ENCODE measurements around the gene MICU1. TPM values are rescaled to one million over a fixed set of nuclear protein-coding genes. Genes with fewer than 3 reads are reported as not detected.

Gene MICU1
- polyA plus RNA-seq, 2 of the 4 experiments (the other 2 are of a cell fraction) = 54.5 to 58.6 TPM

DNA sequence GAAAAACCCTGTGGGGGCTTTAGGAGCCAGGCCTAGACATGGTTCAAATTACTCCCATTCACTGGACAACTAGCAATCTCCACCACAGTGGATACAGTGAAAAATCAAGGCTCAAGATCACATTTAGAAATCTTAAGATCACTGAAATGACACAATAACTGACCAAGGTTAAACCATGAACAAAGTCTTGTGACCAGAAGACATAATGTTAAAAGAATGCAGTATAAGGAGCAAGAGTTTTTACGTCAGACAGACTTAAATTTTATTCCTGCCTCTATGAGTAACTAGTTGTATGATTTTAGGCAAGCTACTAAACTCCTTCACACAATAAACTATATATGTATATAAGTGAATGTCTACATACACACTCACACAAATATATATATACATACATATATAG is 68.5 kb downstream of the MICU1 start:
- H3K27ac ChIP-seq = no peak overlapping the region
- ChIA-PET CTCF (interaction anchor here (0.6 to 1.2 kb wide), 4 partner anchors 9 to 279 kb away, joined by 3 read pairs; no protein-coding TSS in a partner anchor), POLR2A (no interaction called here)
- H3K4me2 ChIP-seq = no peak overlapping the region
- no peak for DNase-seq (ENCODE audit: low read depth in 1 of 2, low spot score in 1 of 2)
- FAIRE-seq = no peak
- no peak overlapping the region for H3K4me3 ChIP-seq
- ATAC-seq = no peak
- TF ChIP-seq USF2 (IDR thresholded peaks at IDR 0.05) (no peak), ESRRA (IDR thresholded peaks at IDR 0.05; ENCODE audit: borderline replicate concordance, low read length) (no peak), TP53 (CRISPR knock-in tag; IDR thresholded peaks at IDR 0.05) (no peak), RNF2 (IDR thresholded peaks at IDR 0.05; ENCODE audit: borderline replicate concordance, low read depth) (no peak)
- no peaks in the 10 kb centered on the region for H3K9me3 ChIP-seq
- 96% methylated on average over 1 of the region's 1 CpG for WGBS (ENCODE audit: missing lambda C conversion rate)
- H3K4me1 ChIP-seq = no peaks in the 10 kb centered on the region

DNA sequence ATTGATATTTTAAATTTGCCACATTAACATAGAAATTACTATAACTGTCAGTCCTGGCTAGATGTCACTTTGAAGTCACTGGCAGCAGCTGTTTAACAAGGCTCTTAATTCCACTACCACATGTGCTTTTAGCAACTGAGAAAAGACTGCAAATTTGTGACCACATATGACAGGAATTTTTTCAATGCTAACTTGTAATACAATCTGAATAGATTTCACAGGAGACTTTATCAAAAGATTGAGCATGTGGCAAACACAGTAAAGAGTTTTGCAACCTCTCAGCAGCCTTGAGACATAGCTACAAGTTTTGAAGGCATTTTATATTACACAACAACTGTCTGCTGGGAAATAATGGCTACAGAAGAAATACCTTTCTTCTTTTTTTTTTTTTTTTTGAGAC is 73.0 kb downstream of the MICU1 start:
- POLR2A ChIA-PET = no interaction called here
- ATAC-seq = no peak
- Histone ChIP-seq H3K9me3 (no peaks in the 10 kb centered on the region), H3K27ac (0 out of 6 replicates have a peak overlapping the region, but pooled peaks of 1 of the 2 experiments have one; percentile 12), H3K4me2 (no peak overlapping the region), H3K4me3 (no peak overlapping the region), H3K4me1 (no peaks in the 10 kb centered on the region)
- peak in 1 of 2 experiments; percentile 24 for DNase-seq (ENCODE audit: low read depth in 1 of 2, low spot score in 1 of 2)
- CTCF ChIA-PET = interaction anchor here (0.6 kb wide), 1 partner anchor 13 kb away, joined by 4 read pairs; no protein-coding TSS in a partner anchor
- TF ChIP-seq KDM5A (IDR thresholded peaks at IDR 0.05) = no peak
- TF ChIP-seq BHLHE40 (IDR thresholded peaks at IDR 0.05; ENCODE audit: low read depth, low read length) = no peak
- TF ChIP-seq CBX2 (IDR thresholded peaks at IDR 0.05; ENCODE audit: borderline replicate concordance, low read depth) = no peak
- TF ChIP-seq KDM1A (IDR thresholded peaks at IDR 0.05; ENCODE audit: low read depth) = no peak
- peak; percentile 49 to 83; a peak in 2 of 4 replicates for TF ChIP-seq CEBPB (IDR thresholded peaks at IDR 0.05)
- TF ChIP-seq FOXS1 (CRISPR knock-in tag; IDR thresholded peaks at IDR 0.05) = no peak
- no peak for TF ChIP-seq MAFK (IDR thresholded peaks at IDR 0.05; ENCODE audit: partially characterized antibody)
- TF ChIP-seq TP53 (CRISPR knock-in tag; IDR thresholded peaks at IDR 0.05) = no peak
- TF ChIP-seq, protein P1, sequence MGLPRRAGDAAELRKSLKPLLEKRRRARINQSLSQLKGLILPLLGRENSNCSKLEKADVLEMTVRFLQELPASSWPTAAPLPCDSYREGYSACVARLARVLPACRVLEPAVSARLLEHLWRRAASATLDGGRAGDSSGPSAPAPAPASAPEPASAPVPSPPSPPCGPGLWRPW (IDR thresholded peaks at IDR 0.05) = peak; percentile 27; the same call in 1 of the 2 replicates
- no peak for TF ChIP-seq FOSL2 (IDR thresholded peaks at IDR 0.05)
- no peak for TF ChIP-seq FOSL2 (CRISPR knock-in tag; IDR thresholded peaks at IDR 0.05)
- FAIRE-seq = no peak

DNA sequence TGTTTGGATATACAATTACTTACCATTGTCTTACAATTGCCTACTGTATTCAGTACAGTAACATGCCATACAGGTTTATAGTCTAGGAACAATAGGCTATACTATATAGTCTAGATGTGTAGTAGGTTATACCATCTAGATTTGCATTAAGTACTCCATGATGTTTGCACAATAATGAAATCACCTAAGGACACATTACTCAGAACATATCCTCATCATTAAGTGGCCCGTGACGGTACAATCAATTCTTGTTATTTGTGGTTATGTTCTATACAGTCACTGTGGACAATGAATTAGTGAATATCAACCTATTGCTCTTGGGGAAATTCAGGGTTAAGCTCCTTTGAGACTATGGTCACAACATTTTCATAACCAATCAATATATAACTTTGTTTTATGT is 75.6 kb downstream of the MICU1 start:
- H3K4me1 ChIP-seq = no peaks in the 10 kb centered on the region
- no peak overlapping the region for H3K4me3 ChIP-seq
- POLR2A ChIA-PET = no interaction called here
- ATAC-seq (no peak), FAIRE-seq (no peak), DNase-seq (ENCODE audit: low read depth in 1 of 2, low spot score in 1 of 2) (no peak)
- TF ChIP-seq JUN (IDR thresholded peaks at IDR 0.05) = no peak
- TF ChIP-seq BHLHE40 (IDR thresholded peaks at IDR 0.05; ENCODE audit: low read depth, low read length) = no peak
- no peak for TF ChIP-seq ZNF302 (CRISPR knock-in tag; IDR thresholded peaks at IDR 0.05)
- no peak for TF ChIP-seq ZSCAN20 (CRISPR knock-in tag; IDR thresholded peaks at IDR 0.05)
- TF ChIP-seq NR3C1 (IDR thresholded peaks at IDR 0.05) = no peak
- TF ChIP-seq SMC3 (IDR thresholded peaks at IDR 0.05) = no peak
- CTCF ChIA-PET = no interaction called here
- no peaks in the 10 kb centered on the region for H3K9me3 ChIP-seq
- H3K4me2 ChIP-seq = no peak overlapping the region
- 90% methylated on average over 2 of the region's 2 CpGs for WGBS (ENCODE audit: missing lambda C conversion rate)
- no peak overlapping the region for H3K27ac ChIP-seq

DNA sequence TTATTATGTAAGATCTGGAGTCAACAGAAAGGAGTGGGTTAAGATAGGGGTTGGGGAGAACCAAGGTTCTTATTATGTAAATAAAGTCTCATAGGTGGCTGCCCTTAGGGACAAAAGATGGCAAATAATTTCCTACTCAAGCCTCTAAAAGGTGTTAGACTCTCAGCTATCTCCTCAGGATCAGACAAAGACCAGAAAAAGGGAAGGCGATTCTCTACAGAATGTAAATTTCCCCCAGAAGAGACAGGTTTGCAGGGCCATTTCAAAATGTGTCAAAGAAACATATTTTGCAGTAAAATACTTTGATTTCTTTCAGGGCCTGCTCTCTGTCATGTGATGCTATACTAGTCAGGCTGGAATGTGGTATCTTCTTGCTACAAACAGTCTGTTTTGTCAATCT is 80.3 kb downstream of the MICU1 start:
- peaks cover 11% of the 10 kb centered on the region for H3K9me3 ChIP-seq
- no peak overlapping the region for H3K4me3 ChIP-seq
- TF ChIP-seq, protein P2, sequence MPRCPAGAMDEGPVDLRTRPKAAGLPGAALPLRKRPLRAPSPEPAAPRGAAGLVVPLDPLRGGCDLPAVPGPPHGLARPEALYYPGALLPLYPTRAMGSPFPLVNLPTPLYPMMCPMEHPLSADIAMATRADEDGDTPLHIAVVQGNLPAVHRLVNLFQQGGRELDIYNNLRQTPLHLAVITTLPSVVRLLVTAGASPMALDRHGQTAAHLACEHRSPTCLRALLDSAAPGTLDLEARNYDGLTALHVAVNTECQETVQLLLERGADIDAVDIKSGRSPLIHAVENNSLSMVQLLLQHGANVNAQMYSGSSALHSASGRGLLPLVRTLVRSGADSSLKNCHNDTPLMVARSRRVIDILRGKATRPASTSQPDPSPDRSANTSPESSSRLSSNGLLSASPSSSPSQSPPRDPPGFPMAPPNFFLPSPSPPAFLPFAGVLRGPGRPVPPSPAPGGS (IDR thresholded peaks at IDR 0.05) = no peak
- no peak for TF ChIP-seq ZNF302 (CRISPR knock-in tag; IDR thresholded peaks at IDR 0.05)
- no peak for TF ChIP-seq HMGXB4 (CRISPR knock-in tag; IDR thresholded peaks at IDR 0.05; ENCODE audit: borderline replicate concordance)
- no peak for TF ChIP-seq POLR2AphosphoS2 (conservative IDR thresholded peaks at IDR 0.05; ENCODE audit: low read length)
- no peak for TF ChIP-seq HEYL (CRISPR knock-in tag; IDR thresholded peaks at IDR 0.05)
- no peak for TF ChIP-seq FOSB (CRISPR knock-in tag; IDR thresholded peaks at IDR 0.05)
- TF ChIP-seq TP53 (CRISPR knock-in tag; IDR thresholded peaks at IDR 0.05) = no peak
- no peak for TF ChIP-seq CHD4 (IDR thresholded peaks at IDR 0.05; ENCODE audit: borderline replicate concordance)
- TF ChIP-seq, protein P3, sequence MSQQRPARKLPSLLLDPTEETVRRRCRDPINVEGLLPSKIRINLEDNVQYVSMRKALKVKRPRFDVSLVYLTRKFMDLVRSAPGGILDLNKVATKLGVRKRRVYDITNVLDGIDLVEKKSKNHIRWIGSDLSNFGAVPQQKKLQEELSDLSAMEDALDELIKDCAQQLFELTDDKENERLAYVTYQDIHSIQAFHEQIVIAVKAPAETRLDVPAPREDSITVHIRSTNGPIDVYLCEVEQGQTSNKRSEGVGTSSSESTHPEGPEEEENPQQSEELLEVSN (IDR thresholded peaks at IDR 0.05; ENCODE audit: borderline replicate concordance, low read depth) = no peak
- TF ChIP-seq CEBPB (IDR thresholded peaks at IDR 0.05) = no peak
- TF ChIP-seq MYC (IDR thresholded peaks at IDR 0.05; ENCODE audit: borderline replicate concordance, low read length) = no peak
- ChIA-PET POLR2A (no interaction called here), CTCF (no interaction called here)
- ATAC-seq = no peak
- DNase-seq (ENCODE audit: low read depth in 1 of 2, low spot score in 1 of 2) = no peak
- H3K4me2 ChIP-seq = no peak overlapping the region
- H3K27ac ChIP-seq = no peak overlapping the region
- H3K4me1 ChIP-seq = no peaks in the 10 kb centered on the region
- 83% methylated on average over 1 of the region's 1 CpG for WGBS (ENCODE audit: missing lambda C conversion rate)
- no peak for FAIRE-seq

Measured in A549 (cell line).